Measurements from ENCODE around the gene SPEG.

- TF ChIP-seq, protein P1, sequence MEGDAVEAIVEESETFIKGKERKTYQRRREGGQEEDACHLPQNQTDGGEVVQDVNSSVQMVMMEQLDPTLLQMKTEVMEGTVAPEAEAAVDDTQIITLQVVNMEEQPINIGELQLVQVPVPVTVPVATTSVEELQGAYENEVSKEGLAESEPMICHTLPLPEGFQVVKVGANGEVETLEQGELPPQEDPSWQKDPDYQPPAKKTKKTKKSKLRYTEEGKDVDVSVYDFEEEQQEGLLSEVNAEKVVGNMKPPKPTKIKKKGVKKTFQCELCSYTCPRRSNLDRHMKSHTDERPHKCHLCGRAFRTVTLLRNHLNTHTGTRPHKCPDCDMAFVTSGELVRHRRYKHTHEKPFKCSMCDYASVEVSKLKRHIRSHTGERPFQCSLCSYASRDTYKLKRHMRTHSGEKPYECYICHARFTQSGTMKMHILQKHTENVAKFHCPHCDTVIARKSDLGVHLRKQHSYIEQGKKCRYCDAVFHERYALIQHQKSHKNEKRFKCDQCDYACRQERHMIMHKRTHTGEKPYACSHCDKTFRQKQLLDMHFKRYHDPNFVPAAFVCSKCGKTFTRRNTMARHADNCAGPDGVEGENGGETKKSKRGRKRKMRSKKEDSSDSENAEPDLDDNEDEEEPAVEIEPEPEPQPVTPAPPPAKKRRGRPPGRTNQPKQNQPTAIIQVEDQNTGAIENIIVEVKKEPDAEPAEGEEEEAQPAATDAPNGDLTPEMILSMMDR (conservative IDR thresholded peaks at IDR 0.05; ENCODE audit: low read depth in 2 of 2): peak; percentile 49 to 55
- TF ChIP-seq ZNF114 (CRISPR knock-in tag; IDR thresholded peaks at IDR 0.05): no peak
- TF ChIP-seq EZH2phosphoT487 (IDR thresholded peaks at IDR 0.05; ENCODE audit: unreplicated experiment): no peak
- TF ChIP-seq POLR2AphosphoS5 (IDR thresholded peaks at IDR 0.05; ENCODE audit: low read depth): peak; percentile 48; the same call in 1 of the 2 replicates
- no peak for TF ChIP-seq JUNB (IDR thresholded peaks at IDR 0.05; ENCODE audit: unreplicated experiment)
- TF ChIP-seq EZH2 (IDR thresholded peaks at IDR 0.05; ENCODE audit: low read depth, unreplicated experiment): no peak
- TF ChIP-seq ZNF331 (CRISPR knock-in tag; IDR thresholded peaks at IDR 0.05; ENCODE audit: low read depth): no peak
- TF ChIP-seq, protein P2, sequence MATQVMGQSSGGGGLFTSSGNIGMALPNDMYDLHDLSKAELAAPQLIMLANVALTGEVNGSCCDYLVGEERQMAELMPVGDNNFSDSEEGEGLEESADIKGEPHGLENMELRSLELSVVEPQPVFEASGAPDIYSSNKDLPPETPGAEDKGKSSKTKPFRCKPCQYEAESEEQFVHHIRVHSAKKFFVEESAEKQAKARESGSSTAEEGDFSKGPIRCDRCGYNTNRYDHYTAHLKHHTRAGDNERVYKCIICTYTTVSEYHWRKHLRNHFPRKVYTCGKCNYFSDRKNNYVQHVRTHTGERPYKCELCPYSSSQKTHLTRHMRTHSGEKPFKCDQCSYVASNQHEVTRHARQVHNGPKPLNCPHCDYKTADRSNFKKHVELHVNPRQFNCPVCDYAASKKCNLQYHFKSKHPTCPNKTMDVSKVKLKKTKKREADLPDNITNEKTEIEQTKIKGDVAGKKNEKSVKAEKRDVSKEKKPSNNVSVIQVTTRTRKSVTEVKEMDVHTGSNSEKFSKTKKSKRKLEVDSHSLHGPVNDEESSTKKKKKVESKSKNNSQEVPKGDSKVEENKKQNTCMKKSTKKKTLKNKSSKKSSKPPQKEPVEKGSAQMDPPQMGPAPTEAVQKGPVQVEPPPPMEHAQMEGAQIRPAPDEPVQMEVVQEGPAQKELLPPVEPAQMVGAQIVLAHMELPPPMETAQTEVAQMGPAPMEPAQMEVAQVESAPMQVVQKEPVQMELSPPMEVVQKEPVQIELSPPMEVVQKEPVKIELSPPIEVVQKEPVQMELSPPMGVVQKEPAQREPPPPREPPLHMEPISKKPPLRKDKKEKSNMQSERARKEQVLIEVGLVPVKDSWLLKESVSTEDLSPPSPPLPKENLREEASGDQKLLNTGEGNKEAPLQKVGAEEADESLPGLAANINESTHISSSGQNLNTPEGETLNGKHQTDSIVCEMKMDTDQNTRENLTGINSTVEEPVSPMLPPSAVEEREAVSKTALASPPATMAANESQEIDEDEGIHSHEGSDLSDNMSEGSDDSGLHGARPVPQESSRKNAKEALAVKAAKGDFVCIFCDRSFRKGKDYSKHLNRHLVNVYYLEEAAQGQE (IDR thresholded peaks at IDR 0.05; ENCODE audit: unreplicated experiment): no peak
- no peak for TF ChIP-seq NANOG (IDR thresholded peaks at IDR 0.05; ENCODE audit: borderline replicate concordance)
Observed at GRCh38 chr2:219388121-219388906, 46.3 kb upstream of the SPEG start.

Measured in GM23338 (cell line).